K562 (cell line): Measurements from ENCODE around the gene VPS13D. TPM values are rescaled to one million over a fixed set of nuclear protein-coding genes. Genes with fewer than 3 reads are reported as not detected.

Experiments used
- ATF1 ChIP-seq, 2 experiments: fragments of 450-650 bp in 1 of 2; IDR thresholded peaks; 2 replicates each; pipeline ENCODE4 v1.6.1; 2016; ENCODE audit warnings: missing compliant biosample characterization in 1 of 2, missing genetic modification characterization in 1 of 2
- EHMT2 ChIP-seq: fragments of 450-650 bp; IDR thresholded peaks from 2 replicates; pipeline ENCODE4 v1.6.1; 2018; ENCODE audit warnings: antibody characterized with exemption
- EP400 ChIP-seq: fragments of 450-650 bp; IDR thresholded peaks from 2 replicates; pipeline ENCODE4 v1.6.1; 2017; ENCODE audit warnings: antibody characterized with exemption, mild to moderate bottlenecking, moderate library complexity
- FIP1L1 ChIP-seq: fragments of 200-400 bp; formaldehyde crosslinking; IDR thresholded peaks from 2 replicates; pipeline ENCODE4 v1.6.1; 2018; ENCODE audit warnings: mild to moderate bottlenecking, low read depth, low read length; ENCODE audit not compliant: poor library complexity, severe bottlenecking
- KLF6 ChIP-seq: fragments of 250-450 bp; sonication (Bioruptor Pico); IDR thresholded peaks from 2 replicates; pipeline ENCODE4 v1.4.0; 2020; ENCODE audit warnings: mild to moderate bottlenecking, moderate library complexity, borderline replicate concordance
- MED1 ChIP-seq: sonication (generic); formaldehyde crosslinking; IDR thresholded peaks from 2 replicates; pipeline ENCODE4 v1.8.1; 2023; ENCODE audit warnings: missing genetic modification reagents, borderline replicate concordance
- NONO ChIP-seq, 2 experiments: fragments of 200-400 bp in 1 of 2; fragments of 450-650 bp in 1 of 2; formaldehyde crosslinking in 1 of 2; IDR thresholded peaks; 2 replicates each; pipeline ENCODE4 v1.6.1; 2017; ENCODE audit warnings: low read depth in 2 of 2, mild to moderate bottlenecking in 2 of 2, moderate library complexity in 2 of 2, low read length in 1 of 2
- NR3C1 ChIP-seq: sonication (generic); formaldehyde crosslinking; IDR thresholded peaks from 2 replicates; pipeline ENCODE4 v1.8.1; 2022; ENCODE audit warnings: missing genetic modification reagents
- PRPF4 ChIP-seq: fragments of 200-400 bp; formaldehyde crosslinking; IDR thresholded peaks from one replicate; pipeline ENCODE4 v1.6.1; 2017; ENCODE audit warnings: low read length, low read depth, mild to moderate bottlenecking; ENCODE audit not compliant: insufficient read depth, poor library complexity, severe bottlenecking
- RBM22 ChIP-seq: fragments of 200-400 bp; formaldehyde crosslinking; IDR thresholded peaks from 2 replicates; pipeline ENCODE4 v1.6.1; 2018; ENCODE audit warnings: low read length, low read depth; ENCODE audit not compliant: poor library complexity, severe bottlenecking
- SIN3B ChIP-seq: fragments of 450-650 bp; IDR thresholded peaks from 2 replicates; pipeline ENCODE4 v1.6.1; 2017; ENCODE audit warnings: low read depth, mild to moderate bottlenecking, moderate library complexity
- ZBED1 ChIP-seq: IDR thresholded peaks from 2 replicates; pipeline ENCODE4 v1.6.1; 2014
- ZNF197 ChIP-seq: fragments of 200-800 bp; sonication (Bioruptor generic); IDR thresholded peaks from 2 replicates; pipeline ENCODE4 v1.6.1; 2016; ENCODE audit warnings: low read depth, missing genetic modification characterization, missing compliant biosample characterization
- ZSCAN29 ChIP-seq: fragments of 450-650 bp; IDR thresholded peaks from 2 replicates; pipeline ENCODE4 v1.6.1; 2017
- polyA plus RNA-seq, 8 experiments: library from polyadenylated mRNA; depleted of rRNA in 4 of 8; stranded (reverse) in 5 of 8; unstranded in 3 of 8; fragments of >200 nt; fragmentation: Nextera tagmentation in 2 of 8; fragmentation: Illumina TruSeq in 1 of 8; extraction: Ambion mirVana in 2 of 8; extraction: Trizol in 1 of 8; gene quantifications; 2 replicates each; pipeline versions ENCODE4 v1.2.1 to v1.2.3, GENCODE V29; 2011 to 2014; ENCODE audit warnings: inconsistent platforms in 1 of 8, missing spikeins in 1 of 8
- total RNA-seq, 7 experiments: library from RNA; depleted of rRNA in 6 of 7; stranded (reverse); fragments of >200 nt in 6 of 7; fragmentation: Illumina TruSeq in 2 of 7; extraction: Trizol in 2 of 7; gene quantifications; 2 replicates each; pipeline versions ENCODE4 v1.2.1 to v1.2.3, GENCODE V29; 2011 to 2021; ENCODE audit warnings: low replicate concordance in 1 of 7
- TF ChIP-seq, protein P1 (sequence below): fragments of 250-450 bp; sonication (Bioruptor Pico); IDR thresholded peaks from 2 replicates; pipeline ENCODE4 v1.5.0; 2020; ENCODE audit warnings: mild to moderate bottlenecking
- TF ChIP-seq, protein P2 (sequence below): fragments of 450-650 bp; IDR thresholded peaks from 2 replicates; pipeline ENCODE4 v1.6.1; 2017; ENCODE audit warnings: antibody characterized with exemption, mild to moderate bottlenecking
- TF ChIP-seq, protein P3 (sequence below): fragments of 250-450 bp; sonication (Bioruptor Pico); IDR thresholded peaks from 2 replicates; pipeline ENCODE4 v1.8.0; 2021; ENCODE audit warnings: borderline replicate concordance, mild to moderate bottlenecking, moderate library complexity; ENCODE audit not compliant: poor library complexity, severe bottlenecking
- TF ChIP-seq, protein P4 (sequence below): fragments of 250-450 bp; sonication (Bioruptor Pico); IDR thresholded peaks from 2 replicates; pipeline ENCODE4 v1.4.0; 2020

The VPS13D gene
- total and polyA plus RNA-seq, 9 of the 15 experiments (the other 6 are each of a cell fraction or from before 2014, with no cell fraction given) = 6.1 to 51.5 (median 38.5) TPM

DNA sequence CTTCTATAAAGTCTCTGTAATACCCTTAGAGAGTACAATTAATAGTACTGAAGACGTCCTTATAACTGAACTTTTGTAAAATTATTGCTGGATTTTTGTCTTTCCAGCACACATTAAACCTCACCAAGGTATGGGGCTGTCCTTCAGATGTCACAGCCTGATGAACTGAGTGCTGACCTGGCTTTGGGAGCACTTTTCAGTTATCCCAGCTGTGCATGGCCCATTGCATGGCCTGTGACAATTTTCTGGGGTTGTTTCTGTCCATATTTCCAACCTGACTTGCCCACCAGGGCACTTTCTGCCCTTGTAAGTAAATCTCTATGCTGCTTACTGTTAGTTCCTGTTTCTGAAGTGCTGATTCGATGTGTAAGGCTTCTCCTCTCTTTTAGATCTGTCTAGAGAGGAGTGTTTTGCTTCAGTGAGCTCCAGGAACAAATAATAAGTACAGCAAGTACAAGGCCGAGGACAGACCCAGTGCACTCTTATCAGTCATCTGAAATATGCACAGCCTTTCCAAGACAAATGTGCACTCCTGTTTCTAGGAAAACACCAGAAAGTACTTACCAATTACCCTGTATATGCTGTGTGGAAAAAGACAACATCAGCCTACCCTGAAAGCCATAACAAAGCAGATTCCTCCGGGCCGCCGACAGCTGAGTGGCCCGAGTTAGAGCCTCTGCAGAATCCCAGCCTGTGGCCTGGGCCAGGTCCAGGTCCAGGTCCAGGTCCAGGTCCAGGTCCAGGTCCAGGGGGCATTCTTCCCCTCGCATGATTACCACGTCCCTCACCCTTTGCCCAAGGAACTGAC, 266.5 kb downstream of the VPS13D start (continued):
- TF ChIP-seq RBM22 (no peak), MED1 (CRISPR knock-in tag) (no peak), ZBED1 (no peak), PRPF4 (no peak), SIN3B (no peak), EP400 (peak; percentile 44; the same call in 1 of the 2 replicates), EHMT2 (no peak), ZNF197 (no peak; the same call in 1 of the 2 replicates), NONO (IDR thresholded peaks at IDR 0.05; ENCODE audit: low read depth in 2 of 2, low read length in 1 of 2) (no peak), NR3C1 (CRISPR knock-in tag) (no peak), FIP1L1 (no peak), ZSCAN29 (no peak), ATF1 (CRISPR knock-in tag; IDR thresholded peaks at IDR 0.05) (no peak), ATF1 (tag; IDR thresholded peaks at IDR 0.05) (no peak), KLF6 (0 out of 2 replicates have a peak, but pooled peaks have one; percentile 13)
- TF ChIP-seq, protein P1, sequence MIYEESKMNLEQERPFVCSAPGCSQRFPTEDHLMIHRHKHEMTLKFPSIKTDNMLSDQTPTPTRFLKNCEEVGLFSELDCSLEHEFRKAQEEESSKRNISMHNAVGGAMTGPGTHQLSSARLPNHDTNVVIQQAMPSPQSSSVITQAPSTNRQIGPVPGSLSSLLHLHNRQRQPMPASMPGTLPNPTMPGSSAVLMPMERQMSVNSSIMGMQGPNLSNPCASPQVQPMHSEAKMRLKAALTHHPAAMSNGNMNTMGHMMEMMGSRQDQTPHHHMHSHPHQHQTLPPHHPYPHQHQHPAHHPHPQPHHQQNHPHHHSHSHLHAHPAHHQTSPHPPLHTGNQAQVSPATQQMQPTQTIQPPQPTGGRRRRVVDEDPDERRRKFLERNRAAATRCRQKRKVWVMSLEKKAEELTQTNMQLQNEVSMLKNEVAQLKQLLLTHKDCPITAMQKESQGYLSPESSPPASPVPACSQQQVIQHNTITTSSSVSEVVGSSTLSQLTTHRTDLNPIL = no peak
- TF ChIP-seq, protein P2, sequence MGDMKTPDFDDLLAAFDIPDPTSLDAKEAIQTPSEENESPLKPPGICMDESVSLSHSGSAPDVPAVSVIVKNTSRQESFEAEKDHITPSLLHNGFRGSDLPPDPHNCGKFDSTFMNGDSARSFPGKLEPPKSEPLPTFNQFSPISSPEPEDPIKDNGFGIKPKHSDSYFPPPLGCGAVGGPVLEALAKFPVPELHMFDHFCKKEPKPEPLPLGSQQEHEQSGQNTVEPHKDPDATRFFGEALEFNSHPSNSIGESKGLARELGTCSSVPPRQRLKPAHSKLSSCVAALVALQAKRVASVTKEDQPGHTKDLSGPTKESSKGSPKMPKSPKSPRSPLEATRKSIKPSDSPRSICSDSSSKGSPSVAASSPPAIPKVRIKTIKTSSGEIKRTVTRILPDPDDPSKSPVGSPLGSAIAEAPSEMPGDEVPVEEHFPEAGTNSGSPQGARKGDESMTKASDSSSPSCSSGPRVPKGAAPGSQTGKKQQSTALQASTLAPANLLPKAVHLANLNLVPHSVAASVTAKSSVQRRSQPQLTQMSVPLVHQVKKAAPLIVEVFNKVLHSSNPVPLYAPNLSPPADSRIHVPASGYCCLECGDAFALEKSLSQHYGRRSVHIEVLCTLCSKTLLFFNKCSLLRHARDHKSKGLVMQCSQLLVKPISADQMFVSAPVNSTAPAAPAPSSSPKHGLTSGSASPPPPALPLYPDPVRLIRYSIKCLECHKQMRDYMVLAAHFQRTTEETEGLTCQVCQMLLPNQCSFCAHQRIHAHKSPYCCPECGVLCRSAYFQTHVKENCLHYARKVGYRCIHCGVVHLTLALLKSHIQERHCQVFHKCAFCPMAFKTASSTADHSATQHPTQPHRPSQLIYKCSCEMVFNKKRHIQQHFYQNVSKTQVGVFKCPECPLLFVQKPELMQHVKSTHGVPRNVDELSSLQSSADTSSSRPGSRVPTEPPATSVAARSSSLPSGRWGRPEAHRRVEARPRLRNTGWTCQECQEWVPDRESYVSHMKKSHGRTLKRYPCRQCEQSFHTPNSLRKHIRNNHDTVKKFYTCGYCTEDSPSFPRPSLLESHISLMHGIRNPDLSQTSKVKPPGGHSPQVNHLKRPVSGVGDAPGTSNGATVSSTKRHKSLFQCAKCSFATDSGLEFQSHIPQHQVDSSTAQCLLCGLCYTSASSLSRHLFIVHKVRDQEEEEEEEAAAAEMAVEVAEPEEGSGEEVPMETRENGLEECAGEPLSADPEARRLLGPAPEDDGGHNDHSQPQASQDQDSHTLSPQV = peak; percentile 91
- TF ChIP-seq, protein P3, sequence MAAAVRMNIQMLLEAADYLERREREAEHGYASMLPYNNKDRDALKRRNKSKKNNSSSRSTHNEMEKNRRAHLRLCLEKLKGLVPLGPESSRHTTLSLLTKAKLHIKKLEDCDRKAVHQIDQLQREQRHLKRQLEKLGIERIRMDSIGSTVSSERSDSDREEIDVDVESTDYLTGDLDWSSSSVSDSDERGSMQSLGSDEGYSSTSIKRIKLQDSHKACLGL (CRISPR knock-in tag) = no peak
- TF ChIP-seq, protein P4, sequence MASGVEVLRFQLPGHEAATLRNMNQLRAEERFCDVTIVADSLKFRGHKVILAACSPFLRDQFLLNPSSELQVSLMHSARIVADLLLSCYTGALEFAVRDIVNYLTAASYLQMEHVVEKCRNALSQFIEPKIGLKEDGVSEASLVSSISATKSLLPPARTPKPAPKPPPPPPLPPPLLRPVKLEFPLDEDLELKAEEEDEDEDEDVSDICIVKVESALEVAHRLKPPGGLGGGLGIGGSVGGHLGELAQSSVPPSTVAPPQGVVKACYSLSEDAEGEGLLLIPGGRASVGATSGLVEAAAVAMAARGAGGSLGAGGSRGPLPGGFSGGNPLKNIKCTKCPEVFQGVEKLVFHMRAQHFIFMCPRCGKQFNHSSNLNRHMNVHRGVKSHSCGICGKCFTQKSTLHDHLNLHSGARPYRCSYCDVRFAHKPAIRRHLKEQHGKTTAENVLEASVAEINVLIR (CRISPR knock-in tag) = no peak
